A673 (cell line): ENCODE data around the gene IMMP2L. TPM values are rescaled to one million over a fixed set of nuclear protein-coding genes. Genes with fewer than 3 reads are reported as not detected.
"Not testable (repeated sequence)": the region's sequence is repeated elsewhere in the genome, so short reads cannot be mapped to it uniquely, and the experiment has no call there.

ENCODE experiments used
- BruUV-seq: library from RNA; stranded (reverse); fragments of 400-500 nt; replicated peaks from 2 replicates; lab custom pipeline; 2021; lab: Mats Ljungman, UMichigan
- CTCF ChIA-PET: fragments of 300-600 bp; sonication (Branson Sonifier 250); formaldehyde crosslinking; loops from one replicate; lab custom pipeline; 2022; ENCODE audit warnings: antibody characterized with exemption; lab: Charles Lee
- POLR2A ChIA-PET: fragments of 300-600 bp; sonication (Branson Sonifier 250); formaldehyde crosslinking; loops from one replicate; lab custom pipeline; 2022; ENCODE audit warnings: antibody characterized with exemption; ENCODE audit not compliant: low non-redundant PET; lab: Charles Lee
- DNase-seq: peaks from one replicate; pipeline ENCODE4 v3.0.0-alpha.2; 2015; ENCODE audit warnings: low spot score
- H3K27ac ChIP-seq: fragments of 200-600 bp; sonication (generic); 2 replicates; pipeline ENCODE4 v1.5.1; 2016; ENCODE audit warnings: mixed run types, low read depth, mild to moderate bottlenecking, mixed read lengths, antibody characterized with exemption, low read length; ENCODE audit not compliant: poor library complexity, severe bottlenecking
- H3K27me3 ChIP-seq: fragments of 200-600 bp; sonication (generic); replicated peaks from 2 replicates; pipeline ENCODE4 v1.6.1; 2017; ENCODE audit warnings: mixed run types, low read depth, mild to moderate bottlenecking, mixed read lengths, antibody characterized with exemption, low read length; ENCODE audit not compliant: insufficient read depth, poor library complexity
- H3K36me3 ChIP-seq: fragments of 200-600 bp; sonication (generic); 2 replicates; pipeline ENCODE4 v1.6.1; 2016; ENCODE audit warnings: mixed run types, mild to moderate bottlenecking, mixed read lengths, antibody characterized with exemption, low read length; ENCODE audit not compliant: insufficient read depth, poor library complexity, severe bottlenecking
- H3K4me1 ChIP-seq: fragments of 200-600 bp; sonication (generic); 2 replicates; pipeline ENCODE4 v1.6.1; 2017; ENCODE audit warnings: mixed run types, mild to moderate bottlenecking, mixed read lengths, antibody characterized with exemption, low read length; ENCODE audit not compliant: insufficient read depth, poor library complexity, severe bottlenecking
- H3K4me3 ChIP-seq: fragments of 200-600 bp; sonication (generic); 2 replicates; pipeline ENCODE4 v1.5.1; 2016; ENCODE audit warnings: low read depth, mixed run types, mild to moderate bottlenecking, mixed read lengths, low read length; ENCODE audit not compliant: poor library complexity, severe bottlenecking
- H3K9me3 ChIP-seq: fragments of 200-600 bp; sonication (generic); 2 replicates; pipeline ENCODE4 v1.6.1; 2016; ENCODE audit warnings: mixed run types, low read depth, mild to moderate bottlenecking, mixed read lengths, antibody characterized with exemption, low read length; ENCODE audit not compliant: poor library complexity, severe bottlenecking
- EZH2 ChIP-seq: fragments of 200-600 bp; sonication (generic); IDR thresholded peaks from 2 replicates; pipeline ENCODE4 v1.6.1; 2017; ENCODE audit warnings: borderline replicate concordance, low read depth, mild to moderate bottlenecking, mixed read lengths, antibody characterized with exemption, low read length; ENCODE audit not compliant: poor library complexity, severe bottlenecking
- intact Hi-C: fragments of 100-400 bp; cut with micrococcal nuclease; formaldehyde crosslinking; loops from one replicate; pipeline ENCODE4 v1.10.0; 2022; ENCODE audit not compliant: unreplicated experiment
- total RNA-seq: library from RNA; stranded (reverse); gene quantifications from 2 replicates; pipeline ENCODE4 v1.2.3, GENCODE V29; 2021
- TF ChIP-seq, protein P1 (sequence below): fragments of 300-800, 200-600 bp; sonication (generic); conservative IDR thresholded peaks from 2 replicates; pipeline ENCODE4 v1.5.1; 2017; ENCODE audit warnings: low read depth, mild to moderate bottlenecking, antibody characterized with exemption, low read length, moderate library complexity, mixed read lengths

IMMP2L gene
- total RNA-seq, 1 experiment from 2014 or later: 10.0 TPM

DNA sequence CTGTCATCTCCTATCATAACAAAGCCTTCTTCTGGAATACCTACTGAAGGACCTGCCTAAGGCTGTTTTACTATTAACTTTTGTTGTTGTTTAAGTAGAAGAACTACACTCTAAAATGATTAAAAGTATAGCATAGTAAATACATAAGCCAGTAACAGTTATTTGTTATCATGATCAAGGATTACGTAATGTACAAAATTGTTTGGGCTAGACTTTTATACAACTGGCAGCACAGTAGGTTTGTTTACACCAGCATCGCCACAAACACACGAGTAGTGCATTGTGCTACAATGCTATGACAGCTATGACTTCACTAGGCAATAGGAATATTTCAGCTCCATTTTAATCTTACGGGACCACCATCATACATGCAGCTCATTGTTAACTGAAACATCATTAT, 302.3 kb downstream of the IMMP2L start:
- POLR2A ChIA-PET: no interaction called here
- BruUV-seq: no TSS peak
- CTCF ChIA-PET: no interaction called here
- H3K9me3 ChIP-seq: no peaks in the 10 kb centered on the region
- no peak for DNase-seq
- no peaks in the 10 kb centered on the region for H3K36me3 ChIP-seq
- no peak overlapping the region for H3K4me3 ChIP-seq
- intact Hi-C loops: no loop called here
- no peaks in the 10 kb centered on the region for H3K4me1 ChIP-seq
- TF ChIP-seq EZH2: no peak
- TF ChIP-seq, protein P1, sequence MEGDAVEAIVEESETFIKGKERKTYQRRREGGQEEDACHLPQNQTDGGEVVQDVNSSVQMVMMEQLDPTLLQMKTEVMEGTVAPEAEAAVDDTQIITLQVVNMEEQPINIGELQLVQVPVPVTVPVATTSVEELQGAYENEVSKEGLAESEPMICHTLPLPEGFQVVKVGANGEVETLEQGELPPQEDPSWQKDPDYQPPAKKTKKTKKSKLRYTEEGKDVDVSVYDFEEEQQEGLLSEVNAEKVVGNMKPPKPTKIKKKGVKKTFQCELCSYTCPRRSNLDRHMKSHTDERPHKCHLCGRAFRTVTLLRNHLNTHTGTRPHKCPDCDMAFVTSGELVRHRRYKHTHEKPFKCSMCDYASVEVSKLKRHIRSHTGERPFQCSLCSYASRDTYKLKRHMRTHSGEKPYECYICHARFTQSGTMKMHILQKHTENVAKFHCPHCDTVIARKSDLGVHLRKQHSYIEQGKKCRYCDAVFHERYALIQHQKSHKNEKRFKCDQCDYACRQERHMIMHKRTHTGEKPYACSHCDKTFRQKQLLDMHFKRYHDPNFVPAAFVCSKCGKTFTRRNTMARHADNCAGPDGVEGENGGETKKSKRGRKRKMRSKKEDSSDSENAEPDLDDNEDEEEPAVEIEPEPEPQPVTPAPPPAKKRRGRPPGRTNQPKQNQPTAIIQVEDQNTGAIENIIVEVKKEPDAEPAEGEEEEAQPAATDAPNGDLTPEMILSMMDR: no peak
- H3K27ac ChIP-seq: no peak overlapping the region
- no peaks in the 10 kb centered on the region for H3K27me3 ChIP-seq

DNA sequence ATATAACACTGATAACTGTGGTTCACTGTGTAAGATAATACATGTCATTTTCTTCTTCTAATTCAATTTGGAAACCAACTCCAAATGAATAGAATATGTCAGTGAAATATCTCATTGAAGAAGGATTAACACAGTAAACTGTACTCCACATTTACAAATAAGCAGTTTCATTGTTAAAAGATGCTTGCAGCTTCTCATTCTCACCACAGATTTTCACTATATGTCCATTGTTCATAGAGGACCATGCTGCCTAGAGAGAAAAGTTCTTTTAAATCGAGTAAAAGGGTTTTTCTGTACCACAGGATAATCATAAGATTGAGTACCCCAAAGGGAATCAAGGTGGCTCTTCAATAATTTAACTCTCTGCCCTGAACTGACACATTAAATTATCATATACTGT, 305.9 kb downstream of the IMMP2L start:
- Histone ChIP-seq H3K4me1 (no peaks in the 10 kb centered on the region), H3K36me3 (no peaks in the 10 kb centered on the region), H3K27ac (no peak overlapping the region), H3K9me3 (no peaks in the 10 kb centered on the region), H3K4me3 (no peak overlapping the region), H3K27me3 (no peaks in the 10 kb centered on the region)
- intact Hi-C loops: no loop called here
- TF ChIP-seq EZH2: no peak
- TF ChIP-seq, protein P1: no peak
- BruUV-seq: no TSS peak
- POLR2A ChIA-PET: no interaction called here
- CTCF ChIA-PET: no interaction called here
- no peak for DNase-seq

DNA sequence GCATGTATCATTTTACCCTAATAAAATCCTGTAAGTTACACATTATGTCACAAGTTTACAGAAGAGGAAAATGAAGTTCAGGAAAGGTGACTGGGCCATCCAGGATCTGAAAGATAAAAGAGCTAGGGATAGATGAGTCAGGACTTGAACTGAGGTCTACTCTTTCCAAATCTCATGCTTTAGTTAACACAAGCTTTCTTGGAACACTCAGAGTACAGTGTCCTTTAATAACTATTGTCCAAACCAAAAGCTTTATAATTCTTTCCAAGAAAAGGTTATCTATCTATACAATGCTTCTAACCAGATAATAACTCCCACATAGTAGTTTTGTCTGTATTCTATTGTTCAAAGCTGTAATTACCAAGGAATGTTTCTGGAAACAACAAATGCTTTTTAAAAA, 306.7 kb downstream of the IMMP2L start:
- no peaks in the 10 kb centered on the region for H3K9me3 ChIP-seq
- BruUV-seq: no TSS peak
- no peaks in the 10 kb centered on the region for H3K36me3 ChIP-seq
- DNase-seq: no peak
- no peaks in the 10 kb centered on the region for H3K4me1 ChIP-seq
- H3K27ac ChIP-seq: no peak overlapping the region
- intact Hi-C loops: no loop called here
- ChIA-PET CTCF (no interaction called here), POLR2A (no interaction called here)
- no peak for TF ChIP-seq EZH2
- H3K27me3 ChIP-seq: no peaks in the 10 kb centered on the region
- no peak overlapping the region for H3K4me3 ChIP-seq

DNA sequence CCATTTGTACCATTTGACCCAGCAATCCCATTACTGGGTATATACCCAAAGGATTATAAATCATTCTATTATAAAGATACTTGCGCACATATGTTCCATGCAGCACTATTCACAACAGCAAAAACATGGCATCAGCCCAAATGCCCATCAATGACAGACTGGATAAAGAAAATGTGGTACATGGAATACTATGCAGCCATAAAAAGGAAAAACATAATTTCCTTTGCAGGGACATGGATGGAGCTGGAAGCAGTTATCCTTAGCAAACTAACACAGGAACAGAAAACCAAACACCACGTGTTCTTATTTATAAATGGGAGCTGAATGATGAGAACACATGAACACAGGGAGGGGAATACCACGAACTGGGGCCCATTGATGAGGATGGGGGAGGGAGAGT, 310.9 kb downstream of the IMMP2L start:
- H3K27ac ChIP-seq, H3K9me3 ChIP-seq, H3K4me3 ChIP-seq, H3K36me3 ChIP-seq, BruUV-seq, POLR2A ChIA-PET, intact Hi-C loops, H3K27me3 ChIP-seq, CTCF ChIA-PET, DNase-seq, H3K4me1 ChIP-seq: not testable (repeated sequence)

DNA sequence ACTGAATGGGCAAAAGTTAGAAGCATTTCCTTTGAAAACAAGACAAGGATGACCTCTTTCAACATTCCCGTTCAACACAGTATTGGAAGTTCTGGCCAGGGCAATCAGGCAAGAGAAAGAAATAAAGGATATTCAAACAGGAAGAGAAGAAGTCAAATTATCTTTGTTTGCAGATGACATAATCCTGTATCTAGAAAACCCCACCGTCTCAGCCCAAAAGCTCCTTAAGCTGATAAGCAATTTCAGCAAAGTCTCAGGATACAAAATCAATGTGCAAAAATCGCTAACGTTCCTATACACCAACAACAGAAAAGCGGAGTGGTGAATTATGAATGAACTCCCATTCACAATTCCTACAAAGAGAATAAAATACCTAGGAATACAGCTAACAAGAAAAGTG, 312.5 kb downstream of the IMMP2L start:
- H3K4me3 ChIP-seq, DNase-seq, H3K27ac ChIP-seq, BruUV-seq, H3K4me1 ChIP-seq, POLR2A ChIA-PET, H3K27me3 ChIP-seq, CTCF ChIA-PET, H3K36me3 ChIP-seq, intact Hi-C loops, H3K9me3 ChIP-seq: not testable (repeated sequence)
